ENCODE results near the gene KREMEN2. TPM values are rescaled to one million over a fixed set of nuclear protein-coding genes. Genes with fewer than 3 reads are reported as not detected.
A peak's percentile ranks its signal among the peaks of the same experiment; 100 is the strongest.

KREMEN2 gene
- total RNA-seq, 1 experiment from 2014 or later = 7.5 TPM

DNA sequence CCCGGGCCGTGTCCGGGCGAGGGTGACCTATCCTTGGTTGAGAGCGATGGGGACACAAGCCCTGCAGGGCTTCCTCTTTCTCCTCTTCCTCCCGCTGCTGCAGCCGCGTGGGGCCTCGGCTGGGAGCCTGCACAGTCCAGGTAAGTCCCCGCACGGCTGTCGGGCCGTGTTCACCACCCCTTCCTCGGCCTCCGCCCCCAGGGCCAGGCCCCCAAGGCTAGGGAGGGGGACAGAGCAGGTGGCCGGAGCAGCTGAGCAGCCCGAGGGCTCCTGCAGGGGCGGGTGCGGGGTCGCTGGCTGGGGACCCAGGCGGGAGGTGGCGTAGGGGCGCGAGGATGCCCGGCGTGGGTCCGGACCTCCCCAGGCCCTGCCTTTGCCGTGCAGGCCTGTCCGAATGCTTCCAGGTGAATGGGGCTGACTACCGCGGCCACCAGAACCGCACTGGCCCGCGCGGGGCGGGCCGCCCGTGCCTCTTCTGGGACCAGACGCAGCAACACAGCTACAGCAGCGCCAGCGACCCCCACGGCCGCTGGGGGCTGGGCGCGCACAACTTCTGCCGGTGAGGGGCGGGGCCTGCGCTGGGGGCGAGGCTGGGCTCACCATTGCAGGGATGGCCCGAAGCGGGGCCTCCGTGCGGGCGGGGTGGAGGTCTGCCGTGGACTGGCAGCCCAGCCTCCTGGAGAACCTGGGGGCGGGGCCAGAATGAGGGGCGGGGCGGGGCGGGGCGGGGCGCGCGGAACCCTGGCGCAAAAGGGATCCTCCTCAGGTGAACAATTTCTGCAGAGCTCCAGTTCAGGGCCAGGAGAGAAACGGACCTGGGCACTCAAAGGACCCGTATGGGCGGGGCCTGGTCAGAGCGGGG lies 631 bp downstream of the KREMEN2 start (continued):
- TF ChIP-seq CREM (CRISPR knock-in tag; IDR thresholded peaks at IDR 0.05) (no peak), FOXK1 (CRISPR knock-in tag; IDR thresholded peaks at IDR 0.05) (0 out of 2 replicates have a peak, but pooled peaks have one; percentile 20), NR2C2 (CRISPR knock-in tag; IDR thresholded peaks at IDR 0.05) (no peak), CREB1 (CRISPR knock-in tag; IDR thresholded peaks at IDR 0.05) (0 out of 2 replicates have a peak, but pooled peaks have one; percentile 20)
- TF ChIP-seq, protein P1, sequence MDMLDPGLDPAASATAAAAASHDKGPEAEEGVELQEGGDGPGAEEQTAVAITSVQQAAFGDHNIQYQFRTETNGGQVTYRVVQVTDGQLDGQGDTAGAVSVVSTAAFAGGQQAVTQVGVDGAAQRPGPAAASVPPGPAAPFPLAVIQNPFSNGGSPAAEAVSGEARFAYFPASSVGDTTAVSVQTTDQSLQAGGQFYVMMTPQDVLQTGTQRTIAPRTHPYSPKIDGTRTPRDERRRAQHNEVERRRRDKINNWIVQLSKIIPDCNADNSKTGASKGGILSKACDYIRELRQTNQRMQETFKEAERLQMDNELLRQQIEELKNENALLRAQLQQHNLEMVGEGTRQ (CRISPR knock-in tag; IDR thresholded peaks at IDR 0.05) = no peak
- TF ChIP-seq, protein P2, sequence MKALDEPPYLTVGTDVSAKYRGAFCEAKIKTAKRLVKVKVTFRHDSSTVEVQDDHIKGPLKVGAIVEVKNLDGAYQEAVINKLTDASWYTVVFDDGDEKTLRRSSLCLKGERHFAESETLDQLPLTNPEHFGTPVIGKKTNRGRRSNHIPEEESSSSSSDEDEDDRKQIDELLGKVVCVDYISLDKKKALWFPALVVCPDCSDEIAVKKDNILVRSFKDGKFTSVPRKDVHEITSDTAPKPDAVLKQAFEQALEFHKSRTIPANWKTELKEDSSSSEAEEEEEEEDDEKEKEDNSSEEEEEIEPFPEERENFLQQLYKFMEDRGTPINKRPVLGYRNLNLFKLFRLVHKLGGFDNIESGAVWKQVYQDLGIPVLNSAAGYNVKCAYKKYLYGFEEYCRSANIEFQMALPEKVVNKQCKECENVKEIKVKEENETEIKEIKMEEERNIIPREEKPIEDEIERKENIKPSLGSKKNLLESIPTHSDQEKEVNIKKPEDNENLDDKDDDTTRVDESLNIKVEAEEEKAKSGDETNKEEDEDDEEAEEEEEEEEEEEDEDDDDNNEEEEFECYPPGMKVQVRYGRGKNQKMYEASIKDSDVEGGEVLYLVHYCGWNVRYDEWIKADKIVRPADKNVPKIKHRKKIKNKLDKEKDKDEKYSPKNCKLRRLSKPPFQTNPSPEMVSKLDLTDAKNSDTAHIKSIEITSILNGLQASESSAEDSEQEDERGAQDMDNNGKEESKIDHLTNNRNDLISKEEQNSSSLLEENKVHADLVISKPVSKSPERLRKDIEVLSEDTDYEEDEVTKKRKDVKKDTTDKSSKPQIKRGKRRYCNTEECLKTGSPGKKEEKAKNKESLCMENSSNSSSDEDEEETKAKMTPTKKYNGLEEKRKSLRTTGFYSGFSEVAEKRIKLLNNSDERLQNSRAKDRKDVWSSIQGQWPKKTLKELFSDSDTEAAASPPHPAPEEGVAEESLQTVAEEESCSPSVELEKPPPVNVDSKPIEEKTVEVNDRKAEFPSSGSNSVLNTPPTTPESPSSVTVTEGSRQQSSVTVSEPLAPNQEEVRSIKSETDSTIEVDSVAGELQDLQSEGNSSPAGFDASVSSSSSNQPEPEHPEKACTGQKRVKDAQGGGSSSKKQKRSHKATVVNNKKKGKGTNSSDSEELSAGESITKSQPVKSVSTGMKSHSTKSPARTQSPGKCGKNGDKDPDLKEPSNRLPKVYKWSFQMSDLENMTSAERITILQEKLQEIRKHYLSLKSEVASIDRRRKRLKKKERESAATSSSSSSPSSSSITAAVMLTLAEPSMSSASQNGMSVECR (CRISPR knock-in tag; IDR thresholded peaks at IDR 0.05; ENCODE audit: borderline replicate concordance) = peak; percentile 60; the same call in 1 of the 2 replicates

DNA sequence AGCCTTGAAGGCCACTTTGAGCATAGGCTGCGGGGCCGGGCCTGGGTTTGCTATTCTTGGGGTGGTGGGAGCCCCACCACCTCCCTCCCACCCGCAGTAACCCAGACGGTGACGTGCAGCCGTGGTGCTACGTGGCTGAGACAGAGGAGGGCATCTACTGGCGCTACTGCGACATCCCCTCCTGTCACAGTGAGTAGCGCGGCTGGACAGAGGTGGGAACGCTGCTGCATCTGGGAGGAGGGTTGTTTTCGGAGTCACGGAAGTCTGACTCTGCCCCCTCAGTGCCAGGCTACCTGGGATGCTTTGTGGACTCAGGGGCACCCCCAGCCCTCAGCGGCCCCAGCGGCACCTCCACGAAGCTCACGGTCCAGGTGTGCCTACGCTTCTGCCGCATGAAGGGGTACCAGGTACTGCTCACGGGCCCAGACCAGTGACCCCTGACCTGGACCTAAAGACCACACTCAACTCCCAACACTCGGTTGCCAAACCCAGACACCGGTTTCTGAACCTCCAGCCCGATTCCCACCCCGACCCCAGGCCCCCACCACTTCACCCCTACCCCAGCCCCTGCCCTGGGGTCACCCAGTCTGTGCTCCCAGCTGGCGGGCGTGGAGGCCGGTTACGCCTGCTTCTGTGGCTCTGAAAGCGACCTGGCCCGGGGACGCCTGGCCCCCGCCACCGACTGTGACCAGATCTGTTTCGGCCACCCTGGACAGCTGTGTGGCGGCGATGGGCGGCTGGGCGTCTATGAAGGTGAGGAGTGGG lies 2.1 kb downstream of the KREMEN2 start:
- DNase-seq (ENCODE audit: low spot score) (peak; percentile 37), ATAC-seq (no peak)
- ChIA-PET CTCF (interaction anchor here (1.0 to 5.4 kb wide), 8 partner anchors 16 to 128 kb away, joined by 3 to 43 read pairs (median 12); partner anchors contain the start of gene PKMYT1), POLR2A (interaction anchor here (1.1 to 1.6 kb wide), 4 partner anchors 8 to 62 kb away, joined by 3 to 5 read pairs (median 4); no protein-coding TSS in a partner anchor)
- H3K27me3 Mint-ChIP-seq (ENCODE audit: low read depth) = peaks cover 38% of the 10 kb centered on the region
- TF ChIP-seq MXD4 (CRISPR knock-in tag; IDR thresholded peaks at IDR 0.05; ENCODE audit: borderline replicate concordance) = no peak
- TF ChIP-seq TCF7 (CRISPR knock-in tag; IDR thresholded peaks at IDR 0.05; ENCODE audit: low read depth) = no peak
- no peak for TF ChIP-seq HMGA2 (CRISPR knock-in tag; IDR thresholded peaks at IDR 0.05)
- H3K9me3 Mint-ChIP-seq = no peaks in the 10 kb centered on the region
- no peak overlapping the region for H3K27ac Mint-ChIP-seq
- H3K4me3 Mint-ChIP-seq = no peak overlapping the region
- H3K36me3 Mint-ChIP-seq = no peaks in the 10 kb centered on the region
- H3K4me1 Mint-ChIP-seq = peaks cover 25% of the 10 kb centered on the region

DNA sequence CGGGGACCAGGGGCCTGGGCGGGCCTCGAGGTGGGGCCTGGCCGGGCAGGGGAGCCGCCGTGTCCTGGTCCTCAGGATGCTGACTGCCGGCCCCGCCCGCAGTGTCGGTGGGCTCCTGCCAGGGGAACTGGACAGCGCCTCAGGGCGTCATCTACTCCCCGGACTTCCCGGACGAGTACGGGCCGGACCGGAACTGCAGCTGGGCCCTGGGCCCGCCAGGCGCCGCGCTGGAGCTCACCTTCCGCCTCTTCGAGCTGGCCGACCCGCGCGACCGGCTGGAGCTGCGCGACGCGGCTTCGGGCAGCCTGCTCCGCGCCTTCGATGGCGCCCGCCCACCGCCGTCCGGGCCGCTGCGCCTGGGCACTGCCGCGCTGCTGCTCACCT lies 2.7 kb downstream of the KREMEN2 start:
- Mint-ChIP-seq H3K27me3 (ENCODE audit: low read depth) (peaks cover 38% of the 10 kb centered on the region), H3K36me3 (no peaks in the 10 kb centered on the region), H3K9me3 (no peaks in the 10 kb centered on the region), H3K4me1 (peaks cover 25% of the 10 kb centered on the region), H3K4me3 (no peak overlapping the region), H3K27ac (no peak overlapping the region)
- TF ChIP-seq, protein P3, sequence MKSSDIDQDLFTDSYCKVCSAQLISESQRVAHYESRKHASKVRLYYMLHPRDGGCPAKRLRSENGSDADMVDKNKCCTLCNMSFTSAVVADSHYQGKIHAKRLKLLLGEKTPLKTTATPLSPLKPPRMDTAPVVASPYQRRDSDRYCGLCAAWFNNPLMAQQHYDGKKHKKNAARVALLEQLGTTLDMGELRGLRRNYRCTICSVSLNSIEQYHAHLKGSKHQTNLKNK (CRISPR knock-in tag; IDR thresholded peaks at IDR 0.05) = no peak
- TF ChIP-seq, protein P4, sequence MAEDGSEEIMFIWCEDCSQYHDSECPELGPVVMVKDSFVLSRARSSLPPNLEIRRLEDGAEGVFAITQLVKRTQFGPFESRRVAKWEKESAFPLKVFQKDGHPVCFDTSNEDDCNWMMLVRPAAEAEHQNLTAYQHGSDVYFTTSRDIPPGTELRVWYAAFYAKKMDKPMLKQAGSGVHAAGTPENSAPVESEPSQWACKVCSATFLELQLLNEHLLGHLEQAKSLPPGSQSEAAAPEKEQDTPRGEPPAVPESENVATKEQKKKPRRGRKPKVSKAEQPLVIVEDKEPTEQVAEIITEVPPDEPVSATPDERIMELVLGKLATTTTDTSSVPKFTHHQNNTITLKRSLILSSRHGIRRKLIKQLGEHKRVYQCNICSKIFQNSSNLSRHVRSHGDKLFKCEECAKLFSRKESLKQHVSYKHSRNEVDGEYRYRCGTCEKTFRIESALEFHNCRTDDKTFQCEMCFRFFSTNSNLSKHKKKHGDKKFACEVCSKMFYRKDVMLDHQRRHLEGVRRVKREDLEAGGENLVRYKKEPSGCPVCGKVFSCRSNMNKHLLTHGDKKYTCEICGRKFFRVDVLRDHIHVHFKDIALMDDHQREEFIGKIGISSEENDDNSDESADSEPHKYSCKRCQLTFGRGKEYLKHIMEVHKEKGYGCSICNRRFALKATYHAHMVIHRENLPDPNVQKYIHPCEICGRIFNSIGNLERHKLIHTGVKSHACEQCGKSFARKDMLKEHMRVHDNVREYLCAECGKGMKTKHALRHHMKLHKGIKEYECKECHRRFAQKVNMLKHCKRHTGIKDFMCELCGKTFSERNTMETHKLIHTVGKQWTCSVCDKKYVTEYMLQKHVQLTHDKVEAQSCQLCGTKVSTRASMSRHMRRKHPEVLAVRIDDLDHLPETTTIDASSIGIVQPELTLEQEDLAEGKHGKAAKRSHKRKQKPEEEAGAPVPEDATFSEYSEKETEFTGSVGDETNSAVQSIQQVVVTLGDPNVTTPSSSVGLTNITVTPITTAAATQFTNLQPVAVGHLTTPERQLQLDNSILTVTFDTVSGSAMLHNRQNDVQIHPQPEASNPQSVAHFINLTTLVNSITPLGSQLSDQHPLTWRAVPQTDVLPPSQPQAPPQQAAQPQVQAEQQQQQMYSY (CRISPR knock-in tag; IDR thresholded peaks at IDR 0.05) = peak; percentile 84
- DNase-seq (ENCODE audit: low spot score) = peak; percentile 37
- CTCF ChIA-PET = interaction anchor here (1.0 to 1.8 kb wide), 7 partner anchors 15 to 248 kb away, joined by 3 to 17 read pairs (median 4); partner anchors contain the start of gene TNFRSF12A
- POLR2A ChIA-PET = interaction anchor here (1.0 to 1.6 kb wide), 4 partner anchors 41 to 61 kb away, joined by 3 to 5 read pairs (median 4); no protein-coding TSS in a partner anchor
- no peak for ATAC-seq
